B cell (primary cell): Measurements from ENCODE around the gene EBP.

Experiments used
- EZH2 ChIP-seq: IDR thresholded peaks from 2 replicates; pipeline ENCODE4 v1.6.1; 2012; ENCODE audit warnings: borderline replicate concordance, low read depth, mild to moderate bottlenecking, moderate library complexity, low read length; ENCODE audit not compliant: insufficient read depth, poor library complexity, severe bottlenecking
- TF ChIP-seq, protein P1 (sequence below): fragments of 200-600 bp; IDR thresholded peaks from one replicate; pipeline ENCODE4 v1.8.0; 2022; ENCODE audit warnings: antibody characterized with exemption, mild to moderate bottlenecking

DNA sequence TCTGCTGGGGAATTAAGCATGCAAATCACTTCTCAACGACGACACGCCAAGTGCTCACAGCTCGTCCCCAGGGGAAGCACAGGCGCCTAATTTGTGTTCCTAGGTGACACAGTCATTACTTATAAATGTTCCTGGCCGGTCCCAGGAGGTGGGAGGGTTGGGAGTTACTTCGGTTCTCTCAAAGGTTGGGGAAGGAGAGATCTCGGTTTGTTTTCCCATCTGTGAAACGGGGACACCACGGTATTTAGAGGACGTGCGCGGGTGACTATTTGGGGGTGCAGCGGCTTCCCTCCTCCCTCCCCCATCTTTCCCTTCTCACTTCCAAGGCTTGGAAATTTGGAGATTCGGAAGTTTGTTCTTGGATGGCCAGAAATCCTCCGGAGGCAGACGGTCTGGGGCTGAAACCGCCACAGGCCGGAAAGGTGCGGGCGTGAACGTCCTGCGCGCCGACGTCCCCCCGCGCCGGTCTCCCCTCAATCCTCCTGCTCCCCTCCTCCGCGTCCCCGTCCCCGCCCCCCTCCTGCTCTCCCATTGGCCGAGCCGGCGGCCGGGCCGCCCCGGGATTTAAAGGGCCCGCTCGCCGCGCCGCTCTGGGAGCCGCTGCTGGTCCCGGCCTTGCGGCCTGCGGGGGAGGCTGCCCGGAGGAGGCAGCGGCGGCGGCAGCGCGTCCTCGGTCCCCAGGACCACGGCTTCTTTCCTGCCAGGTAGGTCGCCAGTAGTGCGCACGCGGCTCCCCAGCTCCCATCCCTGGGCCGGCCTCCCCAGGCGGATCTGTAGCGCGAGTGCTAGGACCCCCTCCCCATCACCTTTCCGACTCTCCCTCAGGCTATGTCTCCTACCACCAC is 13.0 kb upstream of the EBP start, which contains the start of gene PORCN:
- TF ChIP-seq, protein P1, sequence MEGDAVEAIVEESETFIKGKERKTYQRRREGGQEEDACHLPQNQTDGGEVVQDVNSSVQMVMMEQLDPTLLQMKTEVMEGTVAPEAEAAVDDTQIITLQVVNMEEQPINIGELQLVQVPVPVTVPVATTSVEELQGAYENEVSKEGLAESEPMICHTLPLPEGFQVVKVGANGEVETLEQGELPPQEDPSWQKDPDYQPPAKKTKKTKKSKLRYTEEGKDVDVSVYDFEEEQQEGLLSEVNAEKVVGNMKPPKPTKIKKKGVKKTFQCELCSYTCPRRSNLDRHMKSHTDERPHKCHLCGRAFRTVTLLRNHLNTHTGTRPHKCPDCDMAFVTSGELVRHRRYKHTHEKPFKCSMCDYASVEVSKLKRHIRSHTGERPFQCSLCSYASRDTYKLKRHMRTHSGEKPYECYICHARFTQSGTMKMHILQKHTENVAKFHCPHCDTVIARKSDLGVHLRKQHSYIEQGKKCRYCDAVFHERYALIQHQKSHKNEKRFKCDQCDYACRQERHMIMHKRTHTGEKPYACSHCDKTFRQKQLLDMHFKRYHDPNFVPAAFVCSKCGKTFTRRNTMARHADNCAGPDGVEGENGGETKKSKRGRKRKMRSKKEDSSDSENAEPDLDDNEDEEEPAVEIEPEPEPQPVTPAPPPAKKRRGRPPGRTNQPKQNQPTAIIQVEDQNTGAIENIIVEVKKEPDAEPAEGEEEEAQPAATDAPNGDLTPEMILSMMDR, result no peak
- no peak for TF ChIP-seq EZH2
